ENCODE data around the gene ABLIM1.

The ABLIM1 gene

GRCh38 chr10:114526126-114526503 lies 132.0 kb downstream of the ABLIM1 start:
- in situ Hi-C loops (cut with MboI; ENCODE audit: low sequenced_read_pairs): no loop called here

- in situ Hi-C loops (cut with MboI; ENCODE audit: low sequenced_read_pairs): no loop called here
Measured at GRCh38 chr10:114525368-114525949, 132.6 kb downstream of the ABLIM1 start.

GRCh38 chr10:114523876-114524275 lies 134.2 kb downstream of the ABLIM1 start:
- in situ Hi-C loops (cut with MboI; ENCODE audit: low sequenced_read_pairs): no loop called here

GRCh38 chr10:114521255-114521654 lies 136.8 kb downstream of the ABLIM1 start:
- in situ Hi-C loops (cut with MboI; ENCODE audit: low sequenced_read_pairs): no loop called here

GRCh38 chr10:114520453-114520852 lies 137.6 kb downstream of the ABLIM1 start:
- in situ Hi-C loops (cut with MboI; ENCODE audit: low sequenced_read_pairs): no loop called here

- in situ Hi-C loops (cut with MboI; ENCODE audit: low sequenced_read_pairs): no loop called here
Measured at GRCh38 chr10:114519756-114520293, 138.2 kb downstream of the ABLIM1 start.

GRCh38 chr10:114519306-114519669 lies 138.8 kb downstream of the ABLIM1 start:
- in situ Hi-C loops (cut with MboI; ENCODE audit: low sequenced_read_pairs): no loop called here

GRCh38 chr10:114518401-114519305 lies 139.4 kb downstream of the ABLIM1 start:
- in situ Hi-C loops (cut with MboI; ENCODE audit: low sequenced_read_pairs): no loop called here

- in situ Hi-C loops (cut with MboI; ENCODE audit: low sequenced_read_pairs): no loop called here
Measured at GRCh38 chr10:114517368-114518250, 140.5 kb downstream of the ABLIM1 start.

- in situ Hi-C loops (cut with MboI; ENCODE audit: low sequenced_read_pairs): no loop called here
Measured at GRCh38 chr10:114516356-114516755, 141.7 kb downstream of the ABLIM1 start.

GRCh38 chr10:114515298-114515914 lies 142.7 kb downstream of the ABLIM1 start:
- in situ Hi-C loops (cut with MboI; ENCODE audit: low sequenced_read_pairs): no loop called here

GRCh38 chr10:114513381-114513792 lies 144.7 kb downstream of the ABLIM1 start:
- in situ Hi-C loops (cut with MboI; ENCODE audit: low sequenced_read_pairs): no loop called here

- in situ Hi-C loops (cut with MboI; ENCODE audit: low sequenced_read_pairs): no loop called here
Measured at GRCh38 chr10:114511881-114512280, 146.2 kb downstream of the ABLIM1 start.

- in situ Hi-C loops (cut with MboI; ENCODE audit: low sequenced_read_pairs): no loop called here
Measured at GRCh38 chr10:114508376-114508775, 149.7 kb downstream of the ABLIM1 start.

- in situ Hi-C loops (cut with MboI; ENCODE audit: low sequenced_read_pairs): no loop called here
Measured at GRCh38 chr10:114507449-114507848, 150.6 kb downstream of the ABLIM1 start.

- in situ Hi-C loops (cut with MboI; ENCODE audit: low sequenced_read_pairs): no loop called here
Measured at GRCh38 chr10:114506871-114507385, 151.1 kb downstream of the ABLIM1 start.

- in situ Hi-C loops (cut with MboI; ENCODE audit: low sequenced_read_pairs): no loop called here
Measured at GRCh38 chr10:114504769-114505579, 153.1 kb downstream of the ABLIM1 start.

GRCh38 chr10:114502074-114502473 lies 156.0 kb downstream of the ABLIM1 start:
- in situ Hi-C loops (cut with MboI; ENCODE audit: low sequenced_read_pairs): no loop called here

- in situ Hi-C loops (cut with MboI; ENCODE audit: low sequenced_read_pairs): no loop called here
Measured at GRCh38 chr10:114501650-114502049, 156.4 kb downstream of the ABLIM1 start.

- in situ Hi-C loops (cut with MboI; ENCODE audit: low sequenced_read_pairs): no loop called here
Measured at GRCh38 chr10:114500643-114501042, 157.4 kb downstream of the ABLIM1 start.

Measured in HL-60/S4 treated with phorbol 12-myristate 13-acetate at 8.2 ng/mL for 4 days and 3 days (cell line).